ENCODE data around the gene CFAP91. TPM values are rescaled to one million over a fixed set of nuclear protein-coding genes. Genes with fewer than 3 reads are reported as not detected.

CFAP91 gene
- total RNA-seq, 2 donors from 2014 or later, result 0.57 to 0.61 TPM

- Histone ChIP-seq H3K4me1 (peaks cover 6% of the 10 kb centered on the region), H3K27ac (peak overlapping the region; percentile 44), H3K9me3 (no peaks in the 10 kb centered on the region), H3K9ac (ENCODE audit: low read depth in 2 of 2, low read length in 2 of 2) (no peak overlapping the region), H3K36me3 (no peaks in the 10 kb centered on the region), H3K27me3 (no peaks in the 10 kb centered on the region), H3K4me3 (no peak overlapping the region)
- intact Hi-C loops (cut with DNase I), result no loop called here
- DNase-seq, result peak; percentile 38
- no peak for TF ChIP-seq CTCF (IDR thresholded peaks at IDR 0.05)
Observed at GRCh38 chr3:119700269-119700919, 2.4 kb upstream of the CFAP91 start.

GRCh38 chr3:119700920-119701734 is 1.7 kb upstream of the CFAP91 start:
- DNase-seq, result no peak
- Histone ChIP-seq H3K4me3 (no peak overlapping the region), H3K9me3 (no peaks in the 10 kb centered on the region), H3K9ac (ENCODE audit: low read depth in 2 of 2, low read length in 2 of 2) (no peak overlapping the region), H3K4me1 (peaks cover 6% of the 10 kb centered on the region), H3K27ac (no peak overlapping the region), H3K36me3 (no peaks in the 10 kb centered on the region), H3K27me3 (no peaks in the 10 kb centered on the region)
- intact Hi-C loops (cut with DNase I), result no loop called here
- no peak for TF ChIP-seq CTCF (IDR thresholded peaks at IDR 0.05)

GRCh38 chr3:119703820-119704531 is 1.2 kb downstream of the CFAP91 start:
- no peak for TF ChIP-seq CTCF (IDR thresholded peaks at IDR 0.05)
- no peak for DNase-seq
- no peak overlapping the region for H3K9ac ChIP-seq (ENCODE audit: low read depth in 2 of 2, low read length in 2 of 2)
- H3K36me3 ChIP-seq, result no peaks in the 10 kb centered on the region
- no peaks in the 10 kb centered on the region for H3K27me3 ChIP-seq
- intact Hi-C loops (cut with DNase I), result no loop called here
- H3K4me3 ChIP-seq, result no peak overlapping the region
- H3K4me1 ChIP-seq, result peaks cover 6% of the 10 kb centered on the region
- H3K27ac ChIP-seq, result no peak overlapping the region
- no peaks in the 10 kb centered on the region for H3K9me3 ChIP-seq

GRCh38 chr3:119715105-119715504 is 12.3 kb downstream of the CFAP91 start:
- Histone ChIP-seq H3K27ac (no peak overlapping the region), H3K27me3 (no peaks in the 10 kb centered on the region), H3K4me3 (no peak overlapping the region), H3K9ac (ENCODE audit: low read depth in 2 of 2, low read length in 2 of 2) (no peak overlapping the region), H3K9me3 (no peaks in the 10 kb centered on the region), H3K4me1 (no peaks in the 10 kb centered on the region), H3K36me3 (no peaks in the 10 kb centered on the region)
- no peak for DNase-seq
- TF ChIP-seq CTCF (IDR thresholded peaks at IDR 0.05), result no peak
- intact Hi-C loops (cut with DNase I), result no loop called here

- TF ChIP-seq CTCF (IDR thresholded peaks at IDR 0.05), result no peak
- no peaks in the 10 kb centered on the region for H3K27me3 ChIP-seq
- H3K4me3 ChIP-seq, result no peak overlapping the region
- no peaks in the 10 kb centered on the region for H3K36me3 ChIP-seq
- peak overlapping the region; percentile 12 for H3K27ac ChIP-seq
- intact Hi-C loops (cut with DNase I), result no loop called here
- H3K4me1 ChIP-seq, result no peaks in the 10 kb centered on the region
- H3K9me3 ChIP-seq, result no peaks in the 10 kb centered on the region
- DNase-seq, result peak; percentile 83
- no peak overlapping the region for H3K9ac ChIP-seq (ENCODE audit: low read depth in 2 of 2, low read length in 2 of 2)
Observed at GRCh38 chr3:119716998-119717397, 14.2 kb downstream of the CFAP91 start.
